Jurkat, Clone E6-1 (cell line): ENCODE data around the gene FOXN3.
"Not testable (repeated sequence)": the region's sequence is repeated elsewhere in the genome, so short reads cannot be mapped to it uniquely, and the experiment has no call there.

Experiments used
- DNase-seq: peaks from one replicate; pipeline ENCODE4 v3.0.0-alpha.2; 2011; ENCODE audit warnings: low read depth, low spot score
- H3K4me3 ChIP-seq: 2 replicates; pipeline ENCODE4 v1.5.1; 2011; ENCODE audit warnings: mild to moderate bottlenecking, low read length, control low read depth, moderate library complexity

FOXN3 gene

GRCh38 chr14:89296281-89296745 lies 120.7 kb downstream of the FOXN3 start:
- no peak overlapping the region for H3K4me3 ChIP-seq
- DNase-seq: no peak

GRCh38 chr14:89294872-89295271 lies 122.2 kb downstream of the FOXN3 start:
- no peak overlapping the region for H3K4me3 ChIP-seq
- no peak for DNase-seq

- not testable (repeated sequence) for DNase-seq, H3K4me3 ChIP-seq
Observed at GRCh38 chr14:89294469-89294868, 122.6 kb downstream of the FOXN3 start.

- no peak for DNase-seq
- no peak overlapping the region for H3K4me3 ChIP-seq
Observed at GRCh38 chr14:89294060-89294459, 123.0 kb downstream of the FOXN3 start.

- no peak overlapping the region for H3K4me3 ChIP-seq
- no peak for DNase-seq
Observed at GRCh38 chr14:89293314-89293916, 123.6 kb downstream of the FOXN3 start.

GRCh38 chr14:89292579-89293313 lies 124.3 kb downstream of the FOXN3 start:
- no peak overlapping the region for H3K4me3 ChIP-seq
- no peak for DNase-seq

- H3K4me3 ChIP-seq: no peak overlapping the region
Observed at GRCh38 chr14:89291351-89291940, 125.6 kb downstream of the FOXN3 start.

GRCh38 chr14:89290813-89291212 lies 126.2 kb downstream of the FOXN3 start:
- no peak overlapping the region for H3K4me3 ChIP-seq
- no peak for DNase-seq

More at GRCh38 chr14:89291351-89291940, 125.6 kb downstream of the FOXN3 start:
- DNase-seq: no peak

GRCh38 chr14:89289477-89289876 lies 127.6 kb downstream of the FOXN3 start:
- DNase-seq: no peak
- no peak overlapping the region for H3K4me3 ChIP-seq

- DNase-seq: no peak
- no peak overlapping the region for H3K4me3 ChIP-seq
Observed at GRCh38 chr14:89288114-89288513, 128.9 kb downstream of the FOXN3 start.

GRCh38 chr14:89284333-89285058 lies 132.5 kb downstream of the FOXN3 start:
- DNase-seq: no peak
- no peak overlapping the region for H3K4me3 ChIP-seq

- DNase-seq: peak; percentile 39
- no peak overlapping the region for H3K4me3 ChIP-seq
Observed at GRCh38 chr14:89283327-89284060, 133.5 kb downstream of the FOXN3 start.

GRCh38 chr14:89282191-89282590 lies 134.8 kb downstream of the FOXN3 start:
- H3K4me3 ChIP-seq: no peak overlapping the region
- DNase-seq: no peak

- DNase-seq: no peak
- no peak overlapping the region for H3K4me3 ChIP-seq
Observed at GRCh38 chr14:89280600-89280999, 136.4 kb downstream of the FOXN3 start.

- no peak overlapping the region for H3K4me3 ChIP-seq
- DNase-seq: no peak
Observed at GRCh38 chr14:89279649-89280232, 137.3 kb downstream of the FOXN3 start.

- H3K4me3 ChIP-seq: no peak overlapping the region
- no peak for DNase-seq
Observed at GRCh38 chr14:89277203-89277602, 139.8 kb downstream of the FOXN3 start.

GRCh38 chr14:89276424-89276975 lies 140.5 kb downstream of the FOXN3 start:
- no peak overlapping the region for H3K4me3 ChIP-seq
- DNase-seq: no peak

- H3K4me3 ChIP-seq: no peak overlapping the region
- DNase-seq: no peak
Observed at GRCh38 chr14:89270439-89271227, 146.4 kb downstream of the FOXN3 start.
